A673 (cell line): ENCODE data around the gene TP53. TPM values are rescaled to one million over a fixed set of nuclear protein-coding genes. Genes with fewer than 3 reads are reported as not detected.
A peak's percentile ranks its signal among the peaks of the same experiment; 100 is the strongest.

Source experiments
- BruUV-seq: library from RNA; stranded (reverse); fragments of 400-500 nt; replicated peaks from 2 replicates; lab custom pipeline; 2021; lab: Mats Ljungman, UMichigan
- CTCF ChIA-PET: fragments of 300-600 bp; sonication (Branson Sonifier 250); formaldehyde crosslinking; loops from one replicate; lab custom pipeline; 2022; ENCODE audit warnings: antibody characterized with exemption; lab: Charles Lee
- POLR2A ChIA-PET: fragments of 300-600 bp; sonication (Branson Sonifier 250); formaldehyde crosslinking; loops from one replicate; lab custom pipeline; 2022; ENCODE audit warnings: antibody characterized with exemption; ENCODE audit not compliant: low non-redundant PET; lab: Charles Lee
- DNase-seq: peaks from one replicate; pipeline ENCODE4 v3.0.0-alpha.2; 2015; ENCODE audit warnings: low spot score
- H3K27ac ChIP-seq: fragments of 200-600 bp; sonication (generic); 2 replicates; pipeline ENCODE4 v1.5.1; 2016; ENCODE audit warnings: mixed run types, low read depth, mild to moderate bottlenecking, mixed read lengths, antibody characterized with exemption, low read length; ENCODE audit not compliant: poor library complexity, severe bottlenecking
- H3K27me3 ChIP-seq: fragments of 200-600 bp; sonication (generic); replicated peaks from 2 replicates; pipeline ENCODE4 v1.6.1; 2017; ENCODE audit warnings: mixed run types, low read depth, mild to moderate bottlenecking, mixed read lengths, antibody characterized with exemption, low read length; ENCODE audit not compliant: insufficient read depth, poor library complexity
- H3K36me3 ChIP-seq: fragments of 200-600 bp; sonication (generic); 2 replicates; pipeline ENCODE4 v1.6.1; 2016; ENCODE audit warnings: mixed run types, mild to moderate bottlenecking, mixed read lengths, antibody characterized with exemption, low read length; ENCODE audit not compliant: insufficient read depth, poor library complexity, severe bottlenecking
- H3K4me1 ChIP-seq: fragments of 200-600 bp; sonication (generic); 2 replicates; pipeline ENCODE4 v1.6.1; 2017; ENCODE audit warnings: mixed run types, mild to moderate bottlenecking, mixed read lengths, antibody characterized with exemption, low read length; ENCODE audit not compliant: insufficient read depth, poor library complexity, severe bottlenecking
- H3K4me3 ChIP-seq: fragments of 200-600 bp; sonication (generic); 2 replicates; pipeline ENCODE4 v1.5.1; 2016; ENCODE audit warnings: low read depth, mixed run types, mild to moderate bottlenecking, mixed read lengths, low read length; ENCODE audit not compliant: poor library complexity, severe bottlenecking
- H3K9me3 ChIP-seq: fragments of 200-600 bp; sonication (generic); 2 replicates; pipeline ENCODE4 v1.6.1; 2016; ENCODE audit warnings: mixed run types, low read depth, mild to moderate bottlenecking, mixed read lengths, antibody characterized with exemption, low read length; ENCODE audit not compliant: poor library complexity, severe bottlenecking
- EZH2 ChIP-seq: fragments of 200-600 bp; sonication (generic); IDR thresholded peaks from 2 replicates; pipeline ENCODE4 v1.6.1; 2017; ENCODE audit warnings: borderline replicate concordance, low read depth, mild to moderate bottlenecking, mixed read lengths, antibody characterized with exemption, low read length; ENCODE audit not compliant: poor library complexity, severe bottlenecking
- intact Hi-C: fragments of 100-400 bp; cut with micrococcal nuclease; formaldehyde crosslinking; loops from one replicate; pipeline ENCODE4 v1.10.0; 2022; ENCODE audit not compliant: unreplicated experiment
- total RNA-seq: library from RNA; stranded (reverse); gene quantifications from 2 replicates; pipeline ENCODE4 v1.2.3, GENCODE V29; 2021
- TF ChIP-seq, protein P1 (sequence below): fragments of 300-800, 200-600 bp; sonication (generic); conservative IDR thresholded peaks from 2 replicates; pipeline ENCODE4 v1.5.1; 2017; ENCODE audit warnings: low read depth, mild to moderate bottlenecking, antibody characterized with exemption, low read length, moderate library complexity, mixed read lengths

The TP53 gene
- total RNA-seq, 1 experiment from 2014 or later, result 34.8 TPM

DNA sequence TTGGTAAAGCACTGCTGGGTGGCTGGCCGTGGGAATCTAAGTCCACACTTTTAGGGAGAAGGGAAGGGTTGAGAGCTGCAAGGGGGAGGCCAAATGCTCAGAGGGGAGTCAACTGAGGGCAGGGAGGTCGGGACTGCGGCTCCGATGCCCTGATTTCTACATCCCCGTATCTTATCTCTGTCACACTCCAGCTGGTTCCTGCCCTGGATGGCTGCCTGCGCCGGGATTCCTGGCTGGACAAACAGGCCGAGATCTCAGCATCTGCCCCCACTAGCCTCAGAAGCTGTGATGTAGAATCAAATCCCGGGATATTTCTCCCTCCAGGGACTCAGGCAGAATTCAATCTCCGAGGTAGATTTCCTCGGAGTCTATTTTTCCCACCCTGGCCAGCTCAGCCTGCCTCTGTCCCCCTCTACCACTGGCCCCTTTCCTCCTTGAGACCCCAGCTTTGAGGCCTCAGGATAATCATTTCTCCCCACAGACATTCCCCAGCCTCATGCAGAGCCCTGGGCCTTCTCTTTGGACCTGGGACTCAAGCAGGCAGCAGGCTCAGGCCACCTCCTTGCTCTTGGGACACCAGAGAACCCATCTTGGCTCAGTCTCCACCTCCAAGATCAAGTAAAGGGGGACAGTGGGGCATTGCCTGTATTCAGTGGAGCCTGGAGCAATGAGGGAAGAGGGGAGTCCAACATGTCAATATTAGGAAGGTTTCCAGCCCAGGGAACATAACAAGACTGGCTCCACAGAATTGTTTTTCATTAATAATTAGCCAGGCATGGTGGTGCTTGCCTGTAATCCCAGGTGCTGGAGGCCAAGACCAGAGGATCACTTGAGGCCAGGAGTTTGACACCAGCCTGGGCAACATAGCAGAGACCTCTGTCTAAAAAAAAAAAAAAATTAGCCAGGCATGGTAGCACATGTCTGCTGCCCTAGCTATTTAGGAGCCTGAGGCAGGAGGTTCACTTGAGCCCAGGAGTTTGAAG, 55.6 kb downstream of the TP53 start:
- H3K36me3 ChIP-seq, result no peaks in the 10 kb centered on the region
- H3K9me3 ChIP-seq, result no peaks in the 10 kb centered on the region
- ChIA-PET CTCF (interaction anchor here (1.0 kb wide), 1 partner anchor 56 kb away, joined by 5 read pairs; the partner anchor contains the start of gene WRAP53), POLR2A (interaction anchor here (0.5 kb wide), 1 partner anchor 14 kb away, joined by 3 read pairs; no protein-coding TSS in a partner anchor)
- DNase-seq, result no peak
- H3K27me3 ChIP-seq, result no peaks in the 10 kb centered on the region
- H3K4me3 ChIP-seq, result no peak overlapping the region
- no peaks in the 10 kb centered on the region for H3K4me1 ChIP-seq
- no peak for TF ChIP-seq EZH2
- TF ChIP-seq, protein P1, sequence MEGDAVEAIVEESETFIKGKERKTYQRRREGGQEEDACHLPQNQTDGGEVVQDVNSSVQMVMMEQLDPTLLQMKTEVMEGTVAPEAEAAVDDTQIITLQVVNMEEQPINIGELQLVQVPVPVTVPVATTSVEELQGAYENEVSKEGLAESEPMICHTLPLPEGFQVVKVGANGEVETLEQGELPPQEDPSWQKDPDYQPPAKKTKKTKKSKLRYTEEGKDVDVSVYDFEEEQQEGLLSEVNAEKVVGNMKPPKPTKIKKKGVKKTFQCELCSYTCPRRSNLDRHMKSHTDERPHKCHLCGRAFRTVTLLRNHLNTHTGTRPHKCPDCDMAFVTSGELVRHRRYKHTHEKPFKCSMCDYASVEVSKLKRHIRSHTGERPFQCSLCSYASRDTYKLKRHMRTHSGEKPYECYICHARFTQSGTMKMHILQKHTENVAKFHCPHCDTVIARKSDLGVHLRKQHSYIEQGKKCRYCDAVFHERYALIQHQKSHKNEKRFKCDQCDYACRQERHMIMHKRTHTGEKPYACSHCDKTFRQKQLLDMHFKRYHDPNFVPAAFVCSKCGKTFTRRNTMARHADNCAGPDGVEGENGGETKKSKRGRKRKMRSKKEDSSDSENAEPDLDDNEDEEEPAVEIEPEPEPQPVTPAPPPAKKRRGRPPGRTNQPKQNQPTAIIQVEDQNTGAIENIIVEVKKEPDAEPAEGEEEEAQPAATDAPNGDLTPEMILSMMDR, result no peak
- BruUV-seq, result no TSS peak
- intact Hi-C loops, result no loop called here
- H3K27ac ChIP-seq, result no peak overlapping the region

DNA sequence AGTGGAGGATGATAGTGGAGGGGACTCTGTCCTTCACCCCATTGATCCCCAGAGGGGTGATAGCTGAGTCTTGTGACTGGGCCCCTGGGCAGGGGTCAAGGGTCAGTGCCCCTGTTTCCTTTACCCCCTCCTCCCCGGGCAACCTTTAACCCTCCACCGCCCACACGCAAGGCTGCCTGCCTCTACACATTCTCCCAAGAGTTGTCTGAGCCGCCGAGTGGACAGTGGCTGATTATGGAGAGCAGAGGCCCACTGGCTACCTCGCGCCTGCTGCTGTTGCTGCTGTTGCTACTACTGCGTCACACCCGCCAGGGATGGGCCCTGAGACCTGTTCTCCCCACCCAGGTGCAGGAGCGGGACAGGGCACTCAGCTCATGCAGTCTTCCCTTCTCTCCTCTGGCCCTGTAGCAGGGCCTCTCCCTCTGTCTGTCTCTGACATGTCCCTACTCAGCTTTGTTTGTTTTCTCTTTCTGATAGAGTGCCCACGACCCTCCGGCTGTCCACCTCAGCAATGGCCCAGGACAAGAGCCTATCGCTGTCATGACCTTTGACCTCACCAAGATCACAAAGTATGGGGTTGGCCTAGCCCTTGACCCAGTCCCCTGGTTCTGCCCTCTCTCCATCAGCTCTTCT, 57.2 kb downstream of the TP53 start, which contains the start of gene SHBG:
Gene SHBG, plus strand, starts transcription at position 197 of the 633 bp plus-strand sequence. Its CDS starts 38 bp downstream, at position 235.
- Histone ChIP-seq H3K27ac (no peak within 1 kb of the TSS), H3K9me3 (no peaks in the 10 kb centered on the region), H3K4me1 (no peaks in the 10 kb centered on the region), H3K36me3 (no peaks in the 10 kb centered on the region), H3K27me3 (no peaks in the 10 kb centered on the region), H3K4me3 (no peak within 1 kb of the TSS)
- ChIA-PET CTCF (no interaction called here), POLR2A (no interaction called here)
- intact Hi-C loops, result loop anchor here (5.0 kb wide), 1 partner anchor 57 kb away; the partner anchor contains the start of genes TP53 and WRAP53
- TF ChIP-seq, protein P1, result no peak
- TF ChIP-seq EZH2, result no peak
- no peak for DNase-seq
- no TSS peak for BruUV-seq

DNA sequence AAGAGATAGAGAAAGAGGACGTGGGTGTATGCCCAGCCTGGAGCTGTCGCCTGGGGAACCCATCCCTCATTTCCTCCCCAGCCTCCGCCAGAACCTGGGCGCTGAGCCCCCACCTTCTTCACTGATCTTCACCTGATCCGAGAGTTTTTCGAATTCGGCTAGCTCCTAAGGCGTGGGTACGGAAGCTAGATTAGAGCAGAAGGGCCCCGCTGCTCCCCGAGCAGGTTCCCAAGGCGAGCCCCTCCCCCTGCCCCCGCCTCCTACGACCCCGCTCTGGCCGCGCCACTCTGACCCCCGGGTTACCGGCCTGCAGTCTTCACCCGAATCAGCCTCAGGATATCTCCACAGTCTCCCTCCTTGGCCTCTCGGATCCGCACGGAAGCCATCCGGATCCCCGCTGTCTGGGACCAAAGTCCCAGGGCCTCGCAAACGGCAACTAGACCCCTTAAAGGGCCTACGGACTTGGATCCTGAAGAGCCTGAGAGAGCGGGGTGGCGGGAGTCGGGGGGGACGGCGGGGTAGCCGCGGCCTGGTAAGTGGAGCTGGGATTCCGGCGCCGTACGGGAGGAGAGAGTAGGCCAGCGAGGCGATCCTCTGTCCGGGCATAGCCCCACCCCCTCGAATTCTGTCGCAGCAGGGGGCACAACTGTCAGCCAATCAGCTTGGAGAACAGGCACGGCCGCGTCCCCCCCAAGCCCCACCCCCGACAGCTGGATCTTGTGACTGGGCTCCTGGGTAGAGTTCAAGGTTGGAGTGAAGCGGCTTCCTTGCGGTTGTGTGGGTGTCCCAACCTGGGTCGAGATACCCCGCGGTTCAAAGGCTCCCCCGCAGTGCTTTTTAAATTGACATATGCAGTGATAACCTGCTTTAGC, 59.8 kb downstream of the TP53 start, which contains the start of gene SAT2:
Gene SAT2, minus strand, starts transcription at position 572 of the 872 bp plus-strand sequence. Its CDS starts 186 bp downstream, at position 386.
- Histone ChIP-seq H3K27me3 (no peaks in the 10 kb centered on the region), H3K4me1 (no peaks in the 10 kb centered on the region), H3K27ac (peak within 1 kb of the TSS; percentile 95), H3K4me3 (peak within 1 kb of the TSS; percentile 94), H3K36me3 (no peaks in the 10 kb centered on the region), H3K9me3 (no peaks in the 10 kb centered on the region)
- ChIA-PET POLR2A (interaction anchor here (0.5 to 0.7 kb wide), 3 partner anchors 23 to 298 kb away, joined by 3 to 5 read pairs (median 5); no protein-coding TSS in a partner anchor), CTCF (interaction anchor here (0.7 kb wide), 1 partner anchor 12 kb away, joined by 5 read pairs; no protein-coding TSS in a partner anchor)
- DNase-seq, result peak; percentile 97
- intact Hi-C loops, result loop anchor here (5.0 kb wide), 1 partner anchor 60 kb away; the partner anchor contains the start of genes TP53 and WRAP53
- TF ChIP-seq, protein P1, result no peak
- no peak for TF ChIP-seq EZH2
- no TSS peak for BruUV-seq
